Activated naive CD8-positive, alpha-beta T cell (primary cell): Measurements from ENCODE around the gene MKNK1.

ENCODE experiments used
- H3K27ac Mint-ChIP-seq: one replicate; pipeline ENCODE4 v1.8.0; 2021; ENCODE audit warnings: mixed read lengths
- H3K27me3 Mint-ChIP-seq: one replicate; pipeline ENCODE4 v1.8.0; 2021; ENCODE audit warnings: mixed read lengths
- H3K36me3 Mint-ChIP-seq: one replicate; pipeline ENCODE4 v1.8.0; 2021; ENCODE audit warnings: mixed read lengths
- H3K4me1 Mint-ChIP-seq: one replicate; pipeline ENCODE4 v1.8.0; 2021; ENCODE audit warnings: low read depth, mixed read lengths
- H3K4me3 Mint-ChIP-seq: one replicate; pipeline ENCODE4 v1.8.0; 2021; ENCODE audit warnings: mild to moderate bottlenecking, mixed read lengths
- H3K9me3 Mint-ChIP-seq: one replicate; pipeline ENCODE4 v1.8.0; 2021; ENCODE audit warnings: low read depth, mixed read lengths

Gene MKNK1

GRCh38 chr1:46569116-46569515, 35.0 kb downstream of the MKNK1 start:
- no peaks in the 10 kb centered on the region for H3K27me3 Mint-ChIP-seq
- H3K4me3 Mint-ChIP-seq: no peak overlapping the region
- no peaks in the 10 kb centered on the region for H3K4me1 Mint-ChIP-seq
- H3K9me3 Mint-ChIP-seq: no peaks in the 10 kb centered on the region
- peaks cover 7% of the 10 kb centered on the region for H3K36me3 Mint-ChIP-seq
- no peak overlapping the region for H3K27ac Mint-ChIP-seq

GRCh38 chr1:46568461-46568891, 35.6 kb downstream of the MKNK1 start:
- Mint-ChIP-seq H3K27me3 (no peaks in the 10 kb centered on the region), H3K9me3 (no peaks in the 10 kb centered on the region), H3K27ac (no peak overlapping the region), H3K36me3 (peaks cover 7% of the 10 kb centered on the region), H3K4me3 (no peak overlapping the region), H3K4me1 (no peaks in the 10 kb centered on the region)

- Mint-ChIP-seq H3K4me1 (no peaks in the 10 kb centered on the region), H3K27ac (no peak overlapping the region), H3K4me3 (no peak overlapping the region), H3K27me3 (no peaks in the 10 kb centered on the region), H3K9me3 (no peaks in the 10 kb centered on the region), H3K36me3 (peaks cover 9% of the 10 kb centered on the region)
These were observed 40.7 kb downstream of the MKNK1 start for GRCh38 chr1:46563341-46563740.

- Mint-ChIP-seq H3K9me3 (no peaks in the 10 kb centered on the region), H3K27ac (no peak overlapping the region), H3K27me3 (no peaks in the 10 kb centered on the region), H3K4me1 (no peaks in the 10 kb centered on the region), H3K4me3 (no peak overlapping the region), H3K36me3 (peaks cover 7% of the 10 kb centered on the region)
These were observed 41.6 kb downstream of the MKNK1 start for GRCh38 chr1:46562498-46562897.

- no peak overlapping the region for H3K4me3 Mint-ChIP-seq
- H3K27me3 Mint-ChIP-seq: no peaks in the 10 kb centered on the region
- H3K4me1 Mint-ChIP-seq: no peaks in the 10 kb centered on the region
- no peak overlapping the region for H3K27ac Mint-ChIP-seq
- no peaks in the 10 kb centered on the region for H3K9me3 Mint-ChIP-seq
- H3K36me3 Mint-ChIP-seq: peaks cover 3% of the 10 kb centered on the region
These were observed 45.1 kb downstream of the MKNK1 start for GRCh38 chr1:46558966-46559365.

- H3K27me3 Mint-ChIP-seq: no peaks in the 10 kb centered on the region
- no peaks in the 10 kb centered on the region for H3K4me1 Mint-ChIP-seq
- H3K4me3 Mint-ChIP-seq: no peak overlapping the region
- no peaks in the 10 kb centered on the region for H3K9me3 Mint-ChIP-seq
- no peak overlapping the region for H3K27ac Mint-ChIP-seq
- peaks cover under 1% of the 10 kb centered on the region for H3K36me3 Mint-ChIP-seq
These were observed 45.7 kb downstream of the MKNK1 start for GRCh38 chr1:46558141-46558963.

- Mint-ChIP-seq H3K36me3 (no peaks in the 10 kb centered on the region), H3K27ac (no peak overlapping the region), H3K9me3 (no peaks in the 10 kb centered on the region), H3K27me3 (no peaks in the 10 kb centered on the region), H3K4me3 (no peak overlapping the region), H3K4me1 (no peaks in the 10 kb centered on the region)
These were observed 46.7 kb downstream of the MKNK1 start for GRCh38 chr1:46557403-46557802.

- H3K4me3 Mint-ChIP-seq: no peak overlapping the region
- H3K27ac Mint-ChIP-seq: no peak overlapping the region
- no peaks in the 10 kb centered on the region for H3K36me3 Mint-ChIP-seq
- no peaks in the 10 kb centered on the region for H3K4me1 Mint-ChIP-seq
- no peaks in the 10 kb centered on the region for H3K27me3 Mint-ChIP-seq
- no peaks in the 10 kb centered on the region for H3K9me3 Mint-ChIP-seq
These were observed 47.2 kb downstream of the MKNK1 start for GRCh38 chr1:46556822-46557221.

- Mint-ChIP-seq H3K27ac (no peak overlapping the region), H3K27me3 (no peaks in the 10 kb centered on the region), H3K36me3 (no peaks in the 10 kb centered on the region), H3K9me3 (no peaks in the 10 kb centered on the region), H3K4me1 (no peaks in the 10 kb centered on the region), H3K4me3 (no peak overlapping the region)
These were observed 48.0 kb downstream of the MKNK1 start for GRCh38 chr1:46555826-46556619.

GRCh38 chr1:46554597-46555381, 49.3 kb downstream of the MKNK1 start:
- H3K4me3 Mint-ChIP-seq: no peak overlapping the region
- H3K27me3 Mint-ChIP-seq: no peaks in the 10 kb centered on the region
- peaks cover 3% of the 10 kb centered on the region for H3K4me1 Mint-ChIP-seq
- H3K9me3 Mint-ChIP-seq: no peaks in the 10 kb centered on the region
- no peak overlapping the region for H3K27ac Mint-ChIP-seq
- H3K36me3 Mint-ChIP-seq: no peaks in the 10 kb centered on the region

GRCh38 chr1:46554236-46554596, 49.9 kb downstream of the MKNK1 start:
- H3K27ac Mint-ChIP-seq: no peak overlapping the region
- no peaks in the 10 kb centered on the region for H3K36me3 Mint-ChIP-seq
- no peaks in the 10 kb centered on the region for H3K27me3 Mint-ChIP-seq
- H3K9me3 Mint-ChIP-seq: no peaks in the 10 kb centered on the region
- no peak overlapping the region for H3K4me3 Mint-ChIP-seq
- H3K4me1 Mint-ChIP-seq: peaks cover 9% of the 10 kb centered on the region

GRCh38 chr1:46553506-46553905, 50.6 kb downstream of the MKNK1 start:
- Mint-ChIP-seq H3K27ac (no peak overlapping the region), H3K9me3 (no peaks in the 10 kb centered on the region), H3K4me3 (no peak overlapping the region), H3K36me3 (no peaks in the 10 kb centered on the region), H3K4me1 (peaks cover 10% of the 10 kb centered on the region), H3K27me3 (no peaks in the 10 kb centered on the region)

- Mint-ChIP-seq H3K9me3 (no peaks in the 10 kb centered on the region), H3K36me3 (no peaks in the 10 kb centered on the region), H3K4me3 (no peak overlapping the region), H3K27ac (no peak overlapping the region), H3K4me1 (peaks cover 10% of the 10 kb centered on the region), H3K27me3 (no peaks in the 10 kb centered on the region)
These were observed 51.5 kb downstream of the MKNK1 start for GRCh38 chr1:46552357-46553237.

GRCh38 chr1:46551597-46552095, 52.4 kb downstream of the MKNK1 start, which contains the start of gene KNCN:
TSS of gene KNCN (minus strand) at chr1:46551647. CDS start at chr1:46551215, 432 bp downstream.
- H3K27ac Mint-ChIP-seq: no peak within 1 kb of the TSS

More at GRCh38 chr1:46551597-46552095, 52.4 kb downstream of the MKNK1 start, which contains the start of gene KNCN:
- Mint-ChIP-seq H3K9me3 (no peaks in the 10 kb centered on the region), H3K4me3 (no peak within 1 kb of the TSS), H3K27me3 (peaks cover 2% of the 10 kb centered on the region), H3K36me3 (peaks cover 2% of the 10 kb centered on the region), H3K4me1 (peaks cover 10% of the 10 kb centered on the region)
